Activated CD4-positive, alpha-beta T cell treated with anti-CD3 and anti-CD28 coated beads, Interleukin-2, amount 10 ng/mL, durations not matched to agents 7 days and 5 days (primary cell): ENCODE measurements around the gene PHOSPHO1. TPM values are rescaled to one million over a fixed set of nuclear protein-coding genes. Genes with fewer than 3 reads are reported as not detected.

Experiments used
- CTCF ChIA-PET: fragments of 350-600 bp; sonication (Branson Sonifier 250); formaldehyde crosslinking; loops from one replicate; lab custom pipeline; 2021; ENCODE audit warnings: antibody characterized with exemption; lab: Charles Lee
- POLR2A ChIA-PET: fragments of 350-600 bp; sonication (Branson Sonifier 250); formaldehyde crosslinking; loops from one replicate; lab custom pipeline; 2021; ENCODE audit warnings: antibody characterized with exemption; lab: Charles Lee
- DNase-seq: peaks from one replicate; pipeline ENCODE4 v3.0.0-alpha.2; 2020
- H3K27ac Mint-ChIP-seq: one replicate; pipeline ENCODE4 v1.8.0; 2021; ENCODE audit warnings: mild to moderate bottlenecking, moderate library complexity, mixed read lengths
- H3K27me3 Mint-ChIP-seq: one replicate; pipeline ENCODE4 v1.8.0; 2021; ENCODE audit warnings: mixed read lengths
- H3K36me3 Mint-ChIP-seq: one replicate; pipeline ENCODE4 v1.8.0; 2021; ENCODE audit warnings: low read depth, mixed read lengths
- H3K4me1 Mint-ChIP-seq: one replicate; pipeline ENCODE4 v1.8.0; 2021; ENCODE audit warnings: mixed read lengths
- H3K4me3 Mint-ChIP-seq: one replicate; pipeline ENCODE4 v1.8.0; 2021; ENCODE audit warnings: mild to moderate bottlenecking, moderate library complexity, mixed read lengths
- H3K9me3 Mint-ChIP-seq: one replicate; pipeline ENCODE4 v1.8.0; 2021; ENCODE audit warnings: mixed read lengths
- total RNA-seq, 2 experiments: library from RNA; stranded (reverse); gene quantifications; one replicate each; pipeline ENCODE4 v1.2.3, GENCODE V29; 2021

PHOSPHO1 gene
- total RNA-seq, 2 experiments from 2014 or later: not detected

DNA sequence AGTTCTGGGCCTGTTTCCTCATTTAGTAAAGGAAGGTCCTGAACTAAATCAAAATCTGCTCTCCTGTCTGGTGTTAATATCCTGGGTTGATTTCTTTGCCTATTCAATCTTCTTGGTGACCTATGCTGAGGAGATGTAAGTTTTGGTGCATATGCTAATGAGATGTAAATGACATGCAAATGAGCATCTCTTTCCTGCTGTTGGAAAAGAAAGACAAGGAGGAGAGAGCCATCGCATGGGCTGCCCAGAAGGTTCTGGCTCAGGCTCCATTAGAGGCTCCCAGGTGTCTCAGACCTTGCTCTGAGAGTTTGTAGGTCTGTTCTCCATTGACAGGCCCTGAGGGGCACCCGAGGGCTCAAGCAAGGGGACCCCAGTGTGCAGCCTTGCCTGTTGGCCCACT, 16.7 kb downstream of the PHOSPHO1 start:
- Mint-ChIP-seq H3K4me3 (peak overlapping the region; percentile 95), H3K9me3 (no peaks in the 10 kb centered on the region), H3K27me3 (no peaks in the 10 kb centered on the region), H3K4me1 (peaks cover 85% of the 10 kb centered on the region), H3K27ac (no peak overlapping the region), H3K36me3 (peaks cover 45% of the 10 kb centered on the region)
- DNase-seq: no peak
- ChIA-PET CTCF (interaction anchor here (1.4 kb wide), 1 partner anchor 15 kb away, joined by 3 read pairs; no protein-coding TSS in a partner anchor), POLR2A (no interaction called here)

DNA sequence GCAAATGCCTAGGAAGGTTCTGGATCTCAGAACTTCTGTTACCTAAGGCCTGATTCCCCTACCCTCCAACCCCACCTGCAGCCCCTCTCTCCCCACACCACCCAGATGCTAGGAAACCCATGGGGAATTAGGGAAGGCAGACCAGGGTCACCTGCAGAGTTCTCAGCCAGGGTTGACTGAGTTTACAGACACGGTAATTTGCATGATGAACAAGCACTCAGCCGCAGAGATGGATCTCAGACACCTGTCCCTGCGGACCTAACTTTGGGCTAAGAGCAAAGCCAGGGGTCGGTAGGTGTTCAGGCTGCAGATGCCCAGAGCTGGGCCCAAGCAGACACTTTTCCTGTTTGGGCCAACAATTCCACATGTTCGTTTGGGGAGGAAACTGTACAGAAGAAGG, 17.2 kb downstream of the PHOSPHO1 start:
- H3K4me3 Mint-ChIP-seq: peak overlapping the region; percentile 95
- H3K4me1 Mint-ChIP-seq: peaks cover 86% of the 10 kb centered on the region
- H3K27me3 Mint-ChIP-seq: no peaks in the 10 kb centered on the region
- no peaks in the 10 kb centered on the region for H3K9me3 Mint-ChIP-seq
- no peak for DNase-seq
- H3K36me3 Mint-ChIP-seq: peaks cover 44% of the 10 kb centered on the region
- CTCF ChIA-PET: interaction anchor here (1.4 kb wide), 1 partner anchor 15 kb away, joined by 3 read pairs; no protein-coding TSS in a partner anchor
- no peak overlapping the region for H3K27ac Mint-ChIP-seq
- POLR2A ChIA-PET: no interaction called here

DNA sequence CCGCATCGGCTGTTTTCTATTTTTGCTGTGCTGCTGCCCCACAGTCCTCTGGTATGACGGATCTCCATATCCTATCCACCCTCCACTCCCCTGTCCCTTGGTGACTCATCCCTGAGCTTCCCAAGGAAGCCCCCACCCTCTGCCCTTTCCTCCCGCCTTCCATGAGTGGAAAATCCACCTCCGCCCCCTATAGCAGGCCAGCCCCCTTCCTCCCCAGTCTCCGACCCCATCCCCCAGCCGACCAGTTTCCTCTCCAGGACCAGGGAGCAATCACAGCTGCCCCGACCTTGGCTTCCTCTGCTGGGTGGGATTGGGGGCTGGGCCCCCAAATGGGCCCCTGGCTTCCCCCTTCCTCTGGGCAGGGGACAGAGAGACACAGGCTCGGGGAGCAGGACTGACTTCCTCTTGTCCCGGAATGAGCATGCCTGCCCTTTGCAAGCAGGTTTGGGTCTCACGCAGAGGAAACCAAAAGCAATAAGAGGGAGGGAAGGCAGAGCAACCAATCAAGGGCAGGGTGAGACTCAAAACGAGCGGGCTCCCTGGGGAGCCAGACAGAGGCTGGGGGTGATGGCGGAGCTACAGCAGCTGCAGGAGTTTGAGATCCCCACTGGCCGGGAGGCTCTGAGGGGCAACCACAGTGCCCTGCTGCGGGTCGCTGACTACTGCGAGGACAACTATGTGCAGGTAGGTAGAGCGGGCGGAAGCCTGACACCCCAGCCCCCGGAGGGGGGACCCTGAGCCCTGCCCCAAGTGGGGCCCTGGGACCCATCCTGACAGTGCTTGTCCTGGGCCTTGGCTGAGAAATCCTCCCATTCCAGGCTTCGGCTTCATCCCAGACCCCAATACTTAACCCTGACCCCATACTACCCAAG, 20.2 kb downstream of the PHOSPHO1 start, which contains the start of the genes ABI3 and GNGT2:
Gene ABI3 (plus strand): TSS at position 550 of the 872 bp plus-strand sequence. CDS start 18 bp downstream, at position 568.
Gene GNGT2 (minus strand): TSS at position 417 of the 872 bp plus-strand sequence. CDS start 3,152 bp downstream, outside the sequence.
- peak; percentile 80 for DNase-seq
- peak within 1 kb of the TSS; percentile 95 for H3K4me3 Mint-ChIP-seq
- no peaks in the 10 kb centered on the region for H3K9me3 Mint-ChIP-seq
- ChIA-PET POLR2A (interaction anchor here (0.7 to 1.0 kb wide), 2 partner anchors 18 to 178 kb away, joined by 3 read pairs; no protein-coding TSS in a partner anchor), CTCF (interaction anchor here (0.7 to 4.1 kb wide), 4 partner anchors 11 to 17 kb away, joined by 3 to 23 read pairs (median 11); no protein-coding TSS in a partner anchor)
- H3K4me1 Mint-ChIP-seq: peaks cover 69% of the 10 kb centered on the region
- peak within 1 kb of the TSS; percentile 60 for H3K27ac Mint-ChIP-seq
- peaks cover 34% of the 10 kb centered on the region for H3K36me3 Mint-ChIP-seq
- H3K27me3 Mint-ChIP-seq: no peaks in the 10 kb centered on the region

- ChIA-PET CTCF (interaction anchor here (0.6 to 4.1 kb wide), 7 partner anchors 8 to 23 kb away, joined by 3 to 23 read pairs (median 3); no protein-coding TSS in a partner anchor), POLR2A (interaction anchor here (1.0 kb wide), 2 partner anchors 10 to 17 kb away, joined by 3 to 4 read pairs; no protein-coding TSS in a partner anchor)
- H3K4me1 Mint-ChIP-seq: peaks cover 58% of the 10 kb centered on the region
- H3K36me3 Mint-ChIP-seq: peaks cover 26% of the 10 kb centered on the region
- peak overlapping the region; percentile 95 for H3K4me3 Mint-ChIP-seq
- peak overlapping the region; percentile 60 for H3K27ac Mint-ChIP-seq
- no peaks in the 10 kb centered on the region for H3K27me3 Mint-ChIP-seq
- DNase-seq: no peak
- H3K9me3 Mint-ChIP-seq: no peaks in the 10 kb centered on the region
Observed at GRCh38 chr17:49209061-49209571, 21.5 kb downstream of the PHOSPHO1 start.

DNA sequence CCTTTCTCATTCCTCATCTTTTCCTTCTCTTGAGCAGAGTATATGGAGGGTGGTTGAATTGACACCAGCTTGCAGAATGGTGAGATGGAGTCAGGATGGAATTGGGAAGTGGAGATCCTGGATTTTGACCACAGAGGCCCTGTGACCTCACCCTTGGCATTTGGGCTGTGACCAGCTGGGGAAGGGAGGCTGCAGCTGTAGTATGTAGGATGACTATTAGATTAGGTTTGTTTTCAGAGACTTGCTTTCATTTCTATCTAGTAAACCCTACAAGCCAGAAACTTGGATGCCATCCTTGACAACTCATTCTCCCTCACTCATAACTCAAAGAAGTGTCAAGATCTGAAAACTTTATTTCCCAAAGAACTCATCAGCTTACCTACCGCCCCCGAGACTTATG, 26.1 kb downstream of the PHOSPHO1 start:
- Mint-ChIP-seq H3K9me3 (no peaks in the 10 kb centered on the region), H3K4me1 (peaks cover 19% of the 10 kb centered on the region), H3K4me3 (no peak overlapping the region), H3K27ac (no peak overlapping the region), H3K27me3 (no peaks in the 10 kb centered on the region), H3K36me3 (peaks cover 12% of the 10 kb centered on the region)
- ChIA-PET CTCF (interaction anchor here (0.6 to 1.8 kb wide), 7 partner anchors 10 to 753 kb away, joined by 3 to 4 read pairs (median 3); no protein-coding TSS in a partner anchor), POLR2A (no interaction called here)
- no peak for DNase-seq

DNA sequence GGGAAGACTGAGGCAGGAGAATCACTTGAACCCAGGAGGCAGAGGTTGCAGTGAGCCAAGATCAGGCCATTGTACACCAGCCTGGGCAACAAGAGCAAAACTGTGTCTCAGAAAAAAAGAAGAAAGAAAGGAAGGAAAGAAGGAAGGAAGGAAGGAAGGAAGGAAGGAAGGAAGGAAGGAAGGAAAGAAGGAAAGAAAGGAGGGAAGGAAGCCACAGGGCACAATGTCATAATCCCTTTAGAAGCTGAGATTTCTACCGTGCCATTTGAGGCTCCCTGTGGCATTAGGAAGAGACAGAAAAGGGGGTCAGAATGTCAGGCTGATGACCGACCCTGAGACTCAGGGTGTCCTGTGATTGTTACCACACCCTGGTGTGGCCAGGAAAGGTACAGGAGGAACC, 26.8 kb downstream of the PHOSPHO1 start:
- POLR2A ChIA-PET: no interaction called here
- CTCF ChIA-PET: interaction anchor here (0.7 to 1.8 kb wide), 4 partner anchors 10 to 19 kb away, joined by 3 to 4 read pairs (median 4); no protein-coding TSS in a partner anchor
- H3K4me3 Mint-ChIP-seq: no peak overlapping the region
- H3K9me3 Mint-ChIP-seq: no peaks in the 10 kb centered on the region
- peaks cover 12% of the 10 kb centered on the region for H3K4me1 Mint-ChIP-seq
- DNase-seq: no peak
- peak overlapping the region; percentile 59 for H3K27ac Mint-ChIP-seq
- H3K36me3 Mint-ChIP-seq: peaks cover 12% of the 10 kb centered on the region
- no peaks in the 10 kb centered on the region for H3K27me3 Mint-ChIP-seq

DNA sequence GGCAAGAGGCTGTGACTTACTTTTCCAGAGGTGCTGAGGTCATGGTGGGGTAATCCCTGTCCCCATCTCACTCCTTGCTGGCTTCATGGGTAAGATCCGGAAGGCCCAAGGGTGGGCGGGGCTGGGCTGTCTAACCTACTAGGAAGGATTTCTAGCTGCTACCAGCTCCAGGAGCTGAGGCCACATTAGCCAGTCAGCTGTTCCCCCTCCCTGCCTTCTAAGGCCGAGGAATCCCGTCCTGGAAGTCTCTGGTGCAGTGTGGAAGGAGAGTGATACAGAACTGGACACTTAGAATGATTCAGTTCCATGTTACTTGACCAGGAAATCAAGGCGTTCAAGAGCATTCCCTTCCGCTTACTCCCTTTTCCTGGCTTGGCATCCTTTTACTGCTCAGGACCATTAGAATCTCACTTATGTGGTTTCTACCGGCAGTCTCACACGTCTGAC, 29.1 kb downstream of the PHOSPHO1 start:
- peaks cover 6% of the 10 kb centered on the region for H3K4me1 Mint-ChIP-seq
- peaks cover 5% of the 10 kb centered on the region for H3K36me3 Mint-ChIP-seq
- CTCF ChIA-PET: interaction anchor here (0.9 to 1.4 kb wide), 2 partner anchors 8 to 9 kb away, joined by 3 read pairs; no protein-coding TSS in a partner anchor
- no peaks in the 10 kb centered on the region for H3K27me3 Mint-ChIP-seq
- no peaks in the 10 kb centered on the region for H3K9me3 Mint-ChIP-seq
- no peak overlapping the region for H3K27ac Mint-ChIP-seq
- H3K4me3 Mint-ChIP-seq: no peak overlapping the region
- DNase-seq: no peak
- POLR2A ChIA-PET: no interaction called here

DNA sequence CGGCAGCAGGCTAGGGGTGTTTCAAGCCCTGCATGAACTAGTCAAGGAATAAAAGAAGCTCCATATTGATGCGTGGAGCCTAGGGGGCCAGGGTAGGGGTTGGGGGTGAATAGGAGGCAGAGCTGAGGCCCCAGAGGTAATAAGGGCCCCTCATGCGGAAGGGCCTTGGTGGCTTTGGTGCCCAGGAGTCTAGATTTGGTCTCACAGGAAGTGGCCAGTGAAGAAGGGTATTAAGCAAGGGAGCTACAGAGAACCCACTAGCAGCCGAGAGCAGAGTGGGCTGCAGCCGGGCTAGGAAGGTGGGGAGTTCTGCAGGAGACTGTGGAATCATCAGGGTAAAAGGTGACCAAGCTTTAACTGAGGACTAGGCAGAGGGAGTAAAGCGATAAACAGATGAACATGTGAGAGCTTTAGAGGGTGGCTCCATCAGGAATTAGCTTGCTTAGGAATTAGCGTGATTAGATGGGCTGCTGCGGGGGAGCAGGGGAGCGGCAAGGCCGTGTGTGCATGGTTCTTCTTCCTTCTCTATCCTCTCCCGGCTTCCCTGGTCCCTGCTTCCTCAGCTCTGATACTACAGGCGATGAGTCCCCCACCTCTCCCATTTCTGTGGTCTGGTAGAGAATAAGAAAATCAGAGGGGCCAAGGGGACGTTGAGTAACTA, 30.0 kb downstream of the PHOSPHO1 start:
- no peak overlapping the region for H3K27ac Mint-ChIP-seq
- no peak for DNase-seq
- POLR2A ChIA-PET: interaction anchor here (0.6 kb wide), 1 partner anchor 282 kb away, joined by 3 read pairs; no protein-coding TSS in a partner anchor
- CTCF ChIA-PET: interaction anchor here (0.7 to 1.8 kb wide), 5 partner anchors 9 to 15 kb away, joined by 3 to 15 read pairs (median 3); no protein-coding TSS in a partner anchor
- H3K4me1 Mint-ChIP-seq: peaks cover 13% of the 10 kb centered on the region
- no peak overlapping the region for H3K4me3 Mint-ChIP-seq
- no peaks in the 10 kb centered on the region for H3K9me3 Mint-ChIP-seq
- H3K27me3 Mint-ChIP-seq: no peaks in the 10 kb centered on the region
- no peaks in the 10 kb centered on the region for H3K36me3 Mint-ChIP-seq

- no peak for DNase-seq
- POLR2A ChIA-PET: no interaction called here
- H3K4me1 Mint-ChIP-seq: peaks cover 30% of the 10 kb centered on the region
- no peaks in the 10 kb centered on the region for H3K27me3 Mint-ChIP-seq
- no peaks in the 10 kb centered on the region for H3K36me3 Mint-ChIP-seq
- CTCF ChIA-PET: interaction anchor here (1.0 to 1.6 kb wide), 4 partner anchors 15 to 28 kb away, joined by 3 to 5 read pairs (median 4); no protein-coding TSS in a partner anchor
- H3K27ac Mint-ChIP-seq: no peak overlapping the region
- H3K4me3 Mint-ChIP-seq: no peak overlapping the region
- no peaks in the 10 kb centered on the region for H3K9me3 Mint-ChIP-seq
Observed at GRCh38 chr17:49198211-49198610, 32.4 kb downstream of the PHOSPHO1 start.

DNA sequence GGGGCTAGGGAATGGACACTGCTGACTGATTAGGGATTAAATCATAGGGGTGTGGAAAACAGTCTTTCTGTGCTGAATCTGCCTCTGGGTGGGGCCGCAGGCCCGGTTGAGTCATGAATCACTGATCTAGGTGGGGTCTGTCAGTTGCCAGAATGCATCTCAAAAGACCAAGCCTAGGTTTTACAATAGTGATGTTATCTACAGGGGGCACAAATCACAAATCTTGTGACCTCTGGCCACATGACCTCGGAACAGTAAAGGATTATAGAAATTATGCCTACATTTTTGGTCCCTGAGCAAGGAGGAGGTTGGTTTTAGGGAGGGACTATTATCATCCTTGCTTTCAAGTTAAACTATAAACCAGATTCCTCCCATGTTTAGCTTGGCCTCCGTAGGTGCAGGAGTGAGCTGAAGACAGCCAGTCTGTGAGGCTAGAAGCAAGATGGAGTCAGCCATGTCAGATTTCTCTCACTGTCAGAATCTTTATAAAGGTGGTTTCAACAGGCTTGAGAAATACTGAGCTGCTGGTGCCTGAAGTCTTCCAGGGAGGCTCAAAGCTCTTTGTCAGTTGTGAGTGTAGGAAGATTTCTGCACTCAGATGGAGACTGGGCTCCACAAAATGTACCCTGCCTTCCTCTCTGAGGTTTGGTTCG, 33.1 kb downstream of the PHOSPHO1 start:
- H3K27ac Mint-ChIP-seq: no peak overlapping the region
- no peak overlapping the region for H3K4me3 Mint-ChIP-seq
- H3K36me3 Mint-ChIP-seq: no peaks in the 10 kb centered on the region
- ChIA-PET CTCF (interaction anchor here (1.1 to 1.6 kb wide), 3 partner anchors 19 to 29 kb away, joined by 3 to 5 read pairs (median 4); no protein-coding TSS in a partner anchor), POLR2A (no interaction called here)
- H3K27me3 Mint-ChIP-seq: no peaks in the 10 kb centered on the region
- DNase-seq: peak; percentile 12
- no peaks in the 10 kb centered on the region for H3K9me3 Mint-ChIP-seq
- H3K4me1 Mint-ChIP-seq: peaks cover 37% of the 10 kb centered on the region

DNA sequence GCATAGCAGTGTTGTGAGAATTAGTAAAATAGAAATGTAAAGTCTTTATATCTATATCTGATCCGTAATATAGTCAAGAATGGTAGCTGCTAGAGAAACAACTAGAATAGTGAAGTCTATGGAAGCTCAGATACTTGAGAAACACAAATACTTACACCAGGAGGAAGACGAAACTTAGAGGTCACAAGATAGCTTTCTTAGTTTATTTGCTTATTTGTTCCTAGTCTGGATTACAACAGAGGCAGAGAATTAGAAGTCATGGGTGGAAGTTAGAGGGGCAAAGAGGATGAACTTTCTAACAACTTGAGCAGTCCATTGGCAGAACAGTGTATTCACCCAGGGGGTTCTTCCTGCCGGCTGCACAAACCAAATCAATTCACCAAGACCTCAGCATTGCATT, 34.1 kb downstream of the PHOSPHO1 start:
- DNase-seq: no peak
- Mint-ChIP-seq H3K27me3 (no peaks in the 10 kb centered on the region), H3K4me1 (peaks cover 39% of the 10 kb centered on the region), H3K4me3 (no peak overlapping the region), H3K36me3 (no peaks in the 10 kb centered on the region), H3K9me3 (no peaks in the 10 kb centered on the region), H3K27ac (no peak overlapping the region)
- CTCF ChIA-PET: interaction anchor here (1.0 kb wide), 1 partner anchor 13 kb away, joined by 3 read pairs; no protein-coding TSS in a partner anchor
- POLR2A ChIA-PET: no interaction called here
